H1 (cell line): Measurements from ENCODE around the gene ALOX15B. TPM values are rescaled to one million over a fixed set of nuclear protein-coding genes. Genes with fewer than 3 reads are reported as not detected.
"Not testable (repeated sequence)": the region's sequence is repeated elsewhere in the genome, so short reads cannot be mapped to it uniquely, and the experiment has no call there.

Source experiments
- CTCF ChIA-PET: fragments of 300-600 bp; sonication (Branson Sonifier 250); formaldehyde crosslinking; loops from one replicate; lab custom pipeline; 2021; ENCODE audit not compliant: partially characterized antibody; lab: Charles Lee
- POLR2A ChIA-PET: fragments of 300-600 bp; sonication (Branson Sonifier 250); formaldehyde crosslinking; loops from one replicate; lab custom pipeline; 2021; ENCODE audit warnings: inconsistent platforms; ENCODE audit not compliant: partially characterized antibody; lab: Charles Lee
- DNase-seq, 2 experiments: peaks; one replicate each; pipeline versions ENCODE4 v3.0.0 to v3.0.0-alpha.2; 2010 to 2022; ENCODE audit warnings: low spot score in 2 of 2, low read depth in 1 of 2, mixed read lengths in 1 of 2
- FAIRE-seq: peaks from 2 replicates; lab custom pipeline; 2011; peaks lifted over from hg19 to GRCh38; lab: Jason Lieb, UNC
- H2AFZ ChIP-seq: 2 replicates; pipeline ENCODE4 v1.8.1; 2012; ENCODE audit warnings: low read length, inconsistent platforms
- H2AK5ac ChIP-seq: 2 replicates; pipeline ENCODE4 v1.6.1; 2013; ENCODE audit warnings: low read depth, low read length
- H2BK120ac ChIP-seq: replicated peaks from 2 replicates; pipeline ENCODE3; 2013; ENCODE audit warnings: low read depth, low read length, inconsistent platforms
- H2BK12ac ChIP-seq: 2 replicates; pipeline ENCODE4 v1.6.1; 2013; ENCODE audit warnings: low read depth, low read length
- H2BK15ac ChIP-seq: 2 replicates; pipeline ENCODE4 v1.6.1; 2013; ENCODE audit warnings: low read length
- H2BK20ac ChIP-seq: 2 replicates; pipeline ENCODE4 v1.6.1; 2013; ENCODE audit warnings: low read length
- H2BK5ac ChIP-seq: 2 replicates; pipeline ENCODE4 v1.6.1; 2013; ENCODE audit warnings: low read depth, low read length
- H3K14ac ChIP-seq: 2 replicates; pipeline ENCODE4 v1.6.1; 2013; ENCODE audit warnings: inconsistent platforms; ENCODE audit not compliant: insufficient read length
- H3K18ac ChIP-seq: 2 replicates; pipeline ENCODE4 v1.6.1; 2013; ENCODE audit warnings: low read length; ENCODE audit errors: extremely low read depth
- H3K23ac ChIP-seq: 2 replicates; pipeline ENCODE4 v1.6.1; 2013; ENCODE audit warnings: inconsistent platforms; ENCODE audit not compliant: insufficient read length
- H3K23me2 ChIP-seq: 2 replicates; pipeline ENCODE4 v1.6.1; 2013; ENCODE audit warnings: low read depth, low read length
- H3K27ac ChIP-seq: 2 replicates; pipeline ENCODE4 v1.6.1; 2011; ENCODE audit warnings: low read depth, low read length, inconsistent platforms
- H3K27me3 ChIP-seq, 4 experiments: replicated peaks in 1 of 4; 1 replicate in 1 of 4; 2 replicates in 3 of 4; pipeline versions ENCODE4 v1.6.1 to v1.8.1; 2011 to 2013; ENCODE audit warnings: low read length in 3 of 4, mild to moderate bottlenecking in 3 of 4, inconsistent platforms in 2 of 4, mixed read lengths in 2 of 4, moderate library complexity in 1 of 4; ENCODE audit not compliant: control insufficient read depth in 3 of 4, insufficient read depth in 3 of 4; ENCODE audit errors: extremely low read depth in 1 of 4
- H3K36me3 ChIP-seq, 4 experiments: 2 replicates each; pipeline versions ENCODE4 v1.6.1 to v1.8.1; 2011 to 2013; ENCODE audit warnings: mild to moderate bottlenecking in 4 of 4, low read length in 3 of 4, moderate library complexity in 2 of 4, control low read depth in 1 of 4, inconsistent platforms in 1 of 4; ENCODE audit not compliant: insufficient read depth in 4 of 4, control insufficient read depth in 2 of 4
- H3K4ac ChIP-seq: replicated peaks from 2 replicates; pipeline ENCODE3; 2013; ENCODE audit warnings: low read length, low read depth, mixed read lengths, inconsistent platforms; ENCODE audit not compliant: insufficient read length
- H3K4me1 ChIP-seq, 4 experiments: replicated peaks in 1 of 4; 1 replicate in 1 of 4; 2 replicates in 3 of 4; pipeline versions ENCODE4 v1.6.1 to v1.8.1; 2011 to 2013; ENCODE audit warnings: low read length in 3 of 4, inconsistent platforms in 2 of 4, mixed read lengths in 1 of 4; ENCODE audit not compliant: insufficient read depth in 4 of 4, control insufficient read depth in 3 of 4
- H3K4me2 ChIP-seq, 2 experiments: 2 replicates each; pipeline versions ENCODE4 v1.6.1 to v1.8.1; 2011 to 2013; ENCODE audit warnings: low read depth in 2 of 2, low read length in 2 of 2, control low read depth in 1 of 2, inconsistent platforms in 1 of 2, mild to moderate bottlenecking in 1 of 2; ENCODE audit not compliant: insufficient read depth in 1 of 2
- H3K4me3 ChIP-seq, 4 experiments: fragments of 200-600, 300-600 bp in 1 of 4; sonication (generic), shearing (Covaris generic), sonication (Bioruptor Twin) in 1 of 4; 2 replicates each; pipeline versions ENCODE4 v1.5.1 to v1.8.1; 2011 to 2016; ENCODE audit warnings: low read length in 4 of 4, low read depth in 3 of 4, control low read depth in 2 of 4, inconsistent platforms in 2 of 4, mild to moderate bottlenecking in 2 of 4, mixed read lengths in 1 of 4, moderate library complexity in 1 of 4; ENCODE audit not compliant: insufficient read depth in 2 of 4; ENCODE audit errors: extremely low read depth in 1 of 4
- H3K56ac ChIP-seq: replicated peaks from 2 replicates; pipeline ENCODE3; 2013; ENCODE audit warnings: low read depth, mild to moderate bottlenecking, mixed read lengths, low read length, inconsistent platforms; ENCODE audit not compliant: insufficient read length
- H3K79me1 ChIP-seq: 2 replicates; pipeline ENCODE4 v1.6.1; 2013; ENCODE audit warnings: low read depth, low read length, control low read depth
- H3K79me2 ChIP-seq, 2 experiments: 2 replicates each; pipeline versions ENCODE4 v1.6.1 to v1.8.1; 2012 to 2013; ENCODE audit warnings: low read length in 2 of 2, mild to moderate bottlenecking in 2 of 2, inconsistent platforms in 1 of 2; ENCODE audit not compliant: insufficient read depth in 2 of 2, control insufficient read depth in 1 of 2
- H3K9ac ChIP-seq, 4 experiments: replicated peaks in 1 of 4; 1 replicate in 1 of 4; 2 replicates in 3 of 4; pipeline versions ENCODE4 v1.6.1 to v1.8.1; 2011 to 2013; ENCODE audit warnings: low read depth in 3 of 4, low read length in 3 of 4, control low read depth in 2 of 4, mild to moderate bottlenecking in 2 of 4, moderate library complexity in 2 of 4, inconsistent platforms in 1 of 4; ENCODE audit errors: extremely low read depth in 1 of 4
- H3K9me3 ChIP-seq, 2 experiments: 2 replicates each; pipeline versions ENCODE4 v1.6.1 to v1.8.1; 2012 to 2013; ENCODE audit warnings: mild to moderate bottlenecking in 2 of 2, moderate library complexity in 2 of 2, control low read depth in 1 of 2, inconsistent platforms in 1 of 2, low read depth in 1 of 2, low read length in 1 of 2, mixed read lengths in 1 of 2; ENCODE audit not compliant: insufficient read depth in 2 of 2
- H4K20me1 ChIP-seq, 2 experiments: replicated peaks in 1 of 2; 2 replicates each; pipeline versions ENCODE3 to v1.8.1; 2011 to 2013; ENCODE audit warnings: inconsistent platforms in 2 of 2, low read length in 2 of 2, mild to moderate bottlenecking in 1 of 2; ENCODE audit not compliant: insufficient read depth in 2 of 2, control insufficient read depth in 1 of 2
- H4K5ac ChIP-seq: 2 replicates; pipeline ENCODE4 v1.6.1; 2013; ENCODE audit warnings: low read length, low read depth, mixed read lengths, inconsistent platforms; ENCODE audit not compliant: insufficient read length
- H4K8ac ChIP-seq: 2 replicates; pipeline ENCODE4 v1.8.0; 2013; ENCODE audit warnings: mild to moderate bottlenecking, moderate library complexity, low read length, inconsistent platforms; ENCODE audit not compliant: insufficient read depth; ENCODE audit errors: extremely low read depth
- H4K91ac ChIP-seq: replicated peaks from 2 replicates; pipeline ENCODE3; 2013; ENCODE audit warnings: low read length, mixed read lengths, inconsistent platforms; ENCODE audit not compliant: insufficient read length
- SP1 ChIP-seq: IDR thresholded peaks from 2 replicates; pipeline ENCODE4 v1.6.1; 2011; ENCODE audit warnings: low read depth, low read length
- WGBS, 2 experiments: shearing (Covaris generic) in 1 of 2; methylation state at CpG; one replicate each; pipeline versions ENCODE4 v1.1.6 to v1.1.7; 2013 to 2015; ENCODE audit warnings: low lambda C conversion rate in 2 of 2, mixed read lengths in 2 of 2, inconsistent platforms in 1 of 2, low coverage in 1 of 2, missing lambda C conversion rate in 1 of 2; ENCODE audit not compliant: insufficient replicate concordance in 2 of 2, insufficient coverage in 1 of 2, insufficient read length in 1 of 2; ENCODE audit errors: extremely low coverage in 1 of 2, missing lambda C conversion rate in 1 of 2; 5-methylcytosine and 5-hydroxymethylcytosine counted together
- polyA plus RNA-seq, 7 experiments: library from polyadenylated mRNA; depleted of rRNA in 3 of 7; stranded (reverse) in 5 of 7; unstranded in 2 of 7; fragments of >200 nt in 5 of 7; fragments of 200-250 nt in 2 of 7; gene quantifications; 1 replicate in 5 of 7; 2 replicates in 1 of 7; 4 replicates in 1 of 7; pipeline versions ENCODE4 v1.2.1 to v1.2.3, GENCODE V29; 2011 to 2013; ENCODE audit warnings: missing spikeins in 2 of 7, mixed read lengths in 2 of 7
- total RNA-seq: library from RNA; stranded (reverse); fragmentation: NEBNext Ultra II Directional; extraction: Animal tissue kit (Norgen Biotek cat#: 25700); gene quantifications from 2 replicates; pipeline ENCODE4 v1.2.1, GENCODE V29; 2021

The ALOX15B gene
- total and polyA plus RNA-seq, 2 of the 8 experiments (the other 6 are each of a cell fraction or from before 2014, with no cell fraction given): 0.63 to 0.91 TPM

DNA sequence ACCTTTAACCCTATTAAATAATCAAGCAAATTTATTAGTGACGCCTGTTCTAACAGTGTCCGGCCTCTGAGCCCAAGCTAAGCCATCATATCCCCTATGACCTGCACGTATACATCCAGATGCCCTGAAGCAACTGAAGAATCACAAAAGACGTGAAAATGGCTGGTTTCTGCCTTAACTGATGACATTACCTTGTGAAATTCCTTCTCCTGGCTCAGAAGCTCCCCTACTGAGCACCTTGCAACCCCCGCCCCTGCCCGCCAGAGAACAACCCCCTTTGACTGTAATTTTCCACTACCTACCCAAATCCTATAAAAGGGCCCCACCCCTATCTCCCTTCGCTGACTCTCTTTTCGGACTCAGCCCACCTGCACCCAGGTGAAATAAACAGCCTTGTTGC is 23.0 kb downstream of the ALOX15B start:
- H3K23me2 ChIP-seq, H2AFZ ChIP-seq, H3K27ac ChIP-seq, H2BK120ac ChIP-seq, H2BK5ac ChIP-seq, H4K8ac ChIP-seq, H3K56ac ChIP-seq, H2BK15ac ChIP-seq, H3K14ac ChIP-seq, H3K79me1 ChIP-seq, H3K79me2 ChIP-seq, H3K9me3 ChIP-seq, DNase-seq, H4K5ac ChIP-seq, H3K9ac ChIP-seq, H2BK12ac ChIP-seq, FAIRE-seq, H4K20me1 ChIP-seq, H2BK20ac ChIP-seq, H3K23ac ChIP-seq, H3K4ac ChIP-seq, H4K91ac ChIP-seq, H2AK5ac ChIP-seq, H3K18ac ChIP-seq, H3K36me3 ChIP-seq: not testable (repeated sequence)
- peak overlapping the region; percentile 80 to 86; a peak in 3 of 4 replicates for H3K4me2 ChIP-seq
- POLR2A ChIA-PET: interaction anchor here (0.6 to 3.3 kb wide), 9 partner anchors 10 to 576 kb away, joined by 3 to 17 read pairs (median 4); no protein-coding TSS in a partner anchor
- peak overlapping the region in 3 of 4 experiments; percentile 41 to 56 (median 43); a peak in 5 of 8 replicates for H3K4me3 ChIP-seq
- H3K4me1 ChIP-seq: peaks cover 5 to 22% (median 14%) of the 10 kb centered on the region in 4 experiments
- 0 out of 2 replicates have a peak, but pooled peaks have one; percentile 11 for TF ChIP-seq SP1
- WGBS, 2 experiments: 12% methylated on average over 8 of the region's 8 CpGs; no CpG with 5 or more reads in 1 of the 2 experiments
- H3K27me3 ChIP-seq: peaks cover 5 to 23% (median 22%) of the 10 kb centered on the region in 4 experiments; a peak in 5 of 7 replicates
- CTCF ChIA-PET: interaction anchor here (1.0 to 11.6 kb wide), 19 partner anchors 13 to 225 kb away, joined by 3 to 270 read pairs (median 5); partner anchors contain the start of genes ALOX12B, ALOX15B, ALOXE3 and TMEM107
